Urothelium cell line (cell line): ENCODE measurements around the gene MLIP.
"Not testable (repeated sequence)": the region's sequence is repeated elsewhere in the genome, so short reads cannot be mapped to it uniquely, and the experiment has no call there.

Source experiments
- DNase-seq: peaks from one replicate; pipeline ENCODE4 v3.0.0; 2011; ENCODE audit warnings: low spot score, mixed read lengths
- FAIRE-seq: peaks from 2 replicates; lab custom pipeline; 2011; peaks lifted over from hg19 to GRCh38; lab: Jason Lieb, UNC

MLIP gene

GRCh38 chr6:54111341-54112045 lies at the start of gene MLIP:
Gene MLIP, plus strand, starts transcription at chr6:54111443. Its CDS starts 37 bp downstream, at chr6:54111480.
- no peak for DNase-seq
- FAIRE-seq = no peak

GRCh38 chr6:54063228-54063539 lies 48.1 kb upstream of the MLIP start:
- FAIRE-seq (no peak), DNase-seq (no peak)

GRCh38 chr6:54068694-54069093 lies 42.5 kb upstream of the MLIP start:
- FAIRE-seq = no peak
- no peak for DNase-seq

- DNase-seq (peak; percentile 24), FAIRE-seq (no peak)
Observed at GRCh38 chr6:54070025-54070424, 41.2 kb upstream of the MLIP start.

GRCh38 chr6:54071821-54072340 lies 39.4 kb upstream of the MLIP start:
- FAIRE-seq (no peak), DNase-seq (no peak)

- FAIRE-seq = no peak
- no peak for DNase-seq
Observed at GRCh38 chr6:54072635-54073313, 38.5 kb upstream of the MLIP start.

- DNase-seq = no peak
- FAIRE-seq = no peak
Observed at GRCh38 chr6:54073487-54073886, 37.8 kb upstream of the MLIP start.

GRCh38 chr6:54074109-54074508 lies 37.1 kb upstream of the MLIP start:
- FAIRE-seq (no peak), DNase-seq (no peak)

- DNase-seq = no peak
- FAIRE-seq = no peak
Observed at GRCh38 chr6:54074578-54075195, 36.6 kb upstream of the MLIP start.

GRCh38 chr6:54076159-54076789 lies 35.0 kb upstream of the MLIP start:
- FAIRE-seq (no peak), DNase-seq (no peak)

- not testable (repeated sequence) for DNase-seq, FAIRE-seq
Observed at GRCh38 chr6:54081499-54081898, 29.7 kb upstream of the MLIP start.

GRCh38 chr6:54083287-54083686 lies 28.0 kb upstream of the MLIP start:
- FAIRE-seq = peak; percentile 20
- DNase-seq = no peak

GRCh38 chr6:54084231-54084630 lies 27.0 kb upstream of the MLIP start:
- no peak for DNase-seq
- no peak for FAIRE-seq

- FAIRE-seq (no peak), DNase-seq (no peak)
Observed at GRCh38 chr6:54085047-54085446, 26.2 kb upstream of the MLIP start.

- FAIRE-seq = no peak
- DNase-seq = no peak
Observed at GRCh38 chr6:54085541-54085940, 25.7 kb upstream of the MLIP start.

- DNase-seq (no peak), FAIRE-seq (no peak)
Observed at GRCh38 chr6:54086439-54086838, 24.8 kb upstream of the MLIP start.

GRCh38 chr6:54087721-54088120 lies 23.5 kb upstream of the MLIP start:
- FAIRE-seq = no peak

GRCh38 chr6:54093326-54093948 lies 17.8 kb upstream of the MLIP start:
- no peak for DNase-seq
- no peak for FAIRE-seq

More at GRCh38 chr6:54087721-54088120, 23.5 kb upstream of the MLIP start:
- no peak for DNase-seq

GRCh38 chr6:54094293-54094692 lies 16.9 kb upstream of the MLIP start:
- DNase-seq (no peak), FAIRE-seq (no peak)

- no peak for DNase-seq
- FAIRE-seq = no peak
Observed at GRCh38 chr6:54094786-54095185, 16.5 kb upstream of the MLIP start.

- FAIRE-seq (no peak), DNase-seq (no peak)
Observed at GRCh38 chr6:54095723-54096122, 15.5 kb upstream of the MLIP start.
